ENCODE results near the gene CDH11. TPM values are rescaled to one million over a fixed set of nuclear protein-coding genes. Genes with fewer than 3 reads are reported as not detected.

CDH11 gene
- total and polyA plus RNA-seq, 8 donors: 2.2 to 171 (median 15.2) TPM

GRCh38 chr16:65153365-65154105 is 31.7 kb upstream of the CDH11 start:
- Histone ChIP-seq H3K4me1 (no peaks in the 10 kb centered on the region), H3K4me3 (no peak overlapping the region), H3K36me3 (no peaks in the 10 kb centered on the region), H3K27ac (no peak overlapping the region), H3K27me3 (no peaks in the 10 kb centered on the region), H3K9me3 (no peaks in the 10 kb centered on the region)
- intact Hi-C loops (cut with DNase I; ENCODE audit: low total_unique reads): no loop called here
- WGBS, 5 donors: 53 to 76% (median 64%) methylated on average over 1 of the region's 1 CpG
- TF ChIP-seq EP300 (IDR thresholded peaks at IDR 0.05) (no peak), POLR2AphosphoS5 (IDR thresholded peaks at IDR 0.05) (no peak)
- no peak for DNase-seq

DNA sequence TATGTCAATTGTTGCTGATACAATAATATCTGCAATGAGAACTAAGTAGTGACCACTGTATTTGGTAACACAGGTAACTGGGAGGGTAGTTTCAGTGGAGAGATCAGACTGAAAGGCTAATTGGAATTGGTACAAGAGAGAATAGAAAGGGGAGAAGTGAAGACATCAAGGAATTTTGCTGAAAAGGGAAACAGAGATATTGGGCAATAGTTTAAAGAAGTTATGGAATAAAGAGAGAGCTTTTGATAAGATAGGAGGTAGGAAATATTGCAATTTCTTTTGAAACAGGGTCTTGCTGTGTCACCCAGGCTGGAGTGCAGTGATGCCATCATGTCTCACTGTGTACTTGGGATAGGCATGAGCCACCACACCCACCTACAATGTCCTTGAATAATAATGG is 26.9 kb upstream of the CDH11 start:
- DNase-seq: no peak
- no peak overlapping the region for H3K4me3 ChIP-seq
- no peaks in the 10 kb centered on the region for H3K27me3 ChIP-seq
- TF ChIP-seq POLR2AphosphoS5 (IDR thresholded peaks at IDR 0.05) (no peak), CTCF (IDR thresholded peaks at IDR 0.05) (no peak), EP300 (IDR thresholded peaks at IDR 0.05) (no peak), POLR2A (IDR thresholded peaks at IDR 0.05) (no peak)
- no peaks in the 10 kb centered on the region for H3K36me3 ChIP-seq
- H3K27ac ChIP-seq: no peak overlapping the region
- intact Hi-C loops (cut with DNase I; ENCODE audit: low total_unique reads): no loop called here
- H3K9me3 ChIP-seq: no peaks in the 10 kb centered on the region
- no peaks in the 10 kb centered on the region for H3K4me1 ChIP-seq

DNA sequence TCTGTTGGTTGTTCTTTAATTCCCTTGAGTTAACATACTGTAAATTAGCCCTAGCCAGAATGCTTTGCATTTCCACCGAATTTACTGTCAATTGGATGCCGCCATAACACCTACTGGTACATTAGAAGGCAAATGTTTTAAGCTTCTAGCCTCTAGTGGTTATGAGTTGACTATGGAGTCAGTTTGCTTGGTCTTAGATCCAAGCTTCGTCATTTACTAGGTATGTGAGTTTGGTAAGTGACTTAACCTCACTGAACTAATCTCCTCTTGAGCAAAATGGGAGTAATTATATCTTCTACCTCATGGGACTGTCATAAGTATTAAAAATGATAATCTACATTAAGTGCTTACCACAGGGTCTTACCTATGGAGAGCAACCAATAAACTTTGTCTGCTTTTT is 20.4 kb upstream of the CDH11 start:
- intact Hi-C loops (cut with DNase I; ENCODE audit: low total_unique reads): no loop called here

DNA sequence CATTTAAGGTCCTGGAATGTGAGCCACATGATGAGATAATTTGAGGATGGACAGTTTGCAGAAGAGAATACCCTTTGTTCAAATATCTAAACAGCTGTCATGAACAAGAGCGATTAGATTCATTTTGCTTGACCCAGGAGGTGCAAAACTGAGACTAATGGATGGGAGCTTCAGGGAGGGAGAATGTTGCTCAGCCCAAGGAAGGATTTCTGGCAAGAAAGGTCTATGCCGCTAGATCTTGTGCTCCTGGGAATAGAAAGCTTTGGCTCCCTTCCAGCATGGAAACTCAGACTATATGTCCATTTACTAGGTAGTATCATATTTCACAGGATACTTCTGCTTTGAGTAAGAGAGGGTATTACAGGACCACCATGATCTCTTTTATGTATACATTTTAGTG is 14.8 kb upstream of the CDH11 start:
- Histone ChIP-seq H3K36me3 (no peaks in the 10 kb centered on the region), H3K27ac (no peak overlapping the region), H3K9me3 (no peaks in the 10 kb centered on the region), H3K27me3 (no peaks in the 10 kb centered on the region), H3K4me3 (no peak overlapping the region), H3K4me1 (no peaks in the 10 kb centered on the region)
- no peak for DNase-seq
- TF ChIP-seq CTCF (IDR thresholded peaks at IDR 0.05) (no peak), EP300 (IDR thresholded peaks at IDR 0.05) (no peak), POLR2AphosphoS5 (IDR thresholded peaks at IDR 0.05) (no peak), POLR2A (IDR thresholded peaks at IDR 0.05) (no peak)
- intact Hi-C loops (cut with DNase I; ENCODE audit: low total_unique reads): no loop called here
- WGBS, 5 donors: 63 to 81% (median 78%) methylated on average over 2 of the region's 2 CpGs

More for the DNA sequence above, 20.4 kb upstream of the CDH11 start:
- WGBS, 5 donors: 77 to 87% (median 82%) methylated on average over 3 of the region's 3 CpGs
- no peak overlapping the region for H3K4me3 ChIP-seq
- H3K27ac ChIP-seq: no peak overlapping the region
- TF ChIP-seq POLR2AphosphoS5 (IDR thresholded peaks at IDR 0.05) (no peak), POLR2A (IDR thresholded peaks at IDR 0.05) (no peak), EP300 (IDR thresholded peaks at IDR 0.05) (no peak), CTCF (IDR thresholded peaks at IDR 0.05) (no peak)
- DNase-seq: no peak
- H3K27me3 ChIP-seq: no peaks in the 10 kb centered on the region
- H3K4me1 ChIP-seq: no peaks in the 10 kb centered on the region
- H3K36me3 ChIP-seq: no peaks in the 10 kb centered on the region
- no peaks in the 10 kb centered on the region for H3K9me3 ChIP-seq

Data from stomach (tissue), 9 donors.